HepG2 (cell line): Measurements from ENCODE around the gene CGB8. TPM values are rescaled to one million over a fixed set of nuclear protein-coding genes. Genes with fewer than 3 reads are reported as not detected.

Experiments used
- ELF1 ChIP-seq: sonication (generic); formaldehyde crosslinking; IDR thresholded peaks from 2 replicates; pipeline ENCODE4 v1.4.0; 2020; ENCODE audit warnings: missing genetic modification reagents
- ELF3 ChIP-seq: IDR thresholded peaks from 2 replicates; pipeline ENCODE4 v1.6.1; 2016; ENCODE audit warnings: missing genetic modification reagents, missing compliant biosample characterization
- XRCC5 ChIP-seq: fragments of 200-400 bp; formaldehyde crosslinking; optimal IDR thresholded peaks from 2 replicates; pipeline ENCODE3; 2017; ENCODE audit warnings: mild to moderate bottlenecking, low read length
- polyA plus RNA-seq, 8 experiments: library from polyadenylated mRNA; depleted of rRNA in 3 of 8; stranded (reverse) in 7 of 8; unstranded in 1 of 8; fragments of >200 nt; fragmentation: Illumina TruSeq in 4 of 8; extraction: Trizol in 4 of 8; gene quantifications; 2 replicates each; pipeline versions ENCODE4 v1.2.1 to v1.2.3, GENCODE V29; 2011 to 2016; ENCODE audit warnings: low read depth in 4 of 8, missing spikeins in 1 of 8, mixed read lengths in 1 of 8; ENCODE audit not compliant: insufficient read depth in 1 of 8
- total RNA-seq, 5 experiments: library from RNA; depleted of rRNA; stranded (reverse); fragments of >200 nt; fragmentation: Illumina TruSeq; extraction: Trizol; gene quantifications; 2 replicates each; pipeline ENCODE4 v1.2.3, GENCODE V29; 2016; ENCODE audit warnings: low read depth in 1 of 5
- TF ChIP-seq, protein P1 (sequence below): sonication (generic); formaldehyde crosslinking; IDR thresholded peaks from 2 replicates; pipeline ENCODE4 v1.4.0; 2020; ENCODE audit warnings: missing genetic modification reagents
- TF ChIP-seq, protein P2 (sequence below): sonication (generic); formaldehyde crosslinking; IDR thresholded peaks from 2 replicates; pipeline ENCODE4 v1.4.0; 2020; ENCODE audit warnings: missing genetic modification reagents, borderline replicate concordance

The CGB8 gene
- total and polyA plus RNA-seq, 2 of the 13 experiments (the other 11 are each of a cell fraction or from before 2014, with no cell fraction given) = not detected

DNA sequence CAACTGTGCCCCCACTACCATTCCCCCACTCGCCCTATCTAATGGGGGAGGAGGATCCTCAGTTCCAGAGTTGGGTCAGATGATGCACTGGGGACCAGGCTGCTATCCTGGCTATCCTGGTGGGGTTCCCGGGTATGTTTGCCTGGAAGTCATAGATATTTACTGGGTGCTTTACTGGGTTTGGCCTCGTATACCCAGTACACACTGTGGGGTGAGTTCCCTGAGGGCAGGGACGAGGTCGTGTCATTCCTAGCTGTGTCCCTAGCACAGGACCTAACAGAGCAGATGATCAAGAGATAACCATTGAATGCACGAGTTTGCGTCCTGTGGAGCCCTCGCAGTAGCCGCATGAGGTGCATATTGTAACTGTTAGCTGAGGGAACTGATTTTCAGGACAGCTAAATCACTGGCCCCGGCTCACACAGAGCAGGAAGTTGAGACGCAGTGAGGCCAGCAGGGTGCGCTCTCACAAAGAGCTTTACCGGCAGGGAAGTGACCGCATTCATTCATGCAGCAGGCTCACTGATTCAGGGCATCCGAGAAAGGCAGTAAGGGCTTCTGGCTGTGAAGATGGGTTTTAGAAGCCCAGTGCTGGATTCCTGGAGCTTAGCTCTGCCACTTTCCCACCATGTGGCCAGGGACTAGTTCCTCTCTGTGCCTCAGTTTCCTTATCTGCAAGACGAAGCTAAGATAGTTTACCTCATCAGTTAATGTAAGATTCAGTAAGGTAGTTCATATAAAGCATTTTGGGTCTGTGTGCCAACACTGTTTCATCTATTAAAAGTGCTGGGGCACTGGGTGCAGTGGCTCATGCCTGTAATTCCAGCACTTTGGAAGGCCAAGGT is 49.2 kb downstream of the CGB8 start (continued):
- TF ChIP-seq, protein P1, sequence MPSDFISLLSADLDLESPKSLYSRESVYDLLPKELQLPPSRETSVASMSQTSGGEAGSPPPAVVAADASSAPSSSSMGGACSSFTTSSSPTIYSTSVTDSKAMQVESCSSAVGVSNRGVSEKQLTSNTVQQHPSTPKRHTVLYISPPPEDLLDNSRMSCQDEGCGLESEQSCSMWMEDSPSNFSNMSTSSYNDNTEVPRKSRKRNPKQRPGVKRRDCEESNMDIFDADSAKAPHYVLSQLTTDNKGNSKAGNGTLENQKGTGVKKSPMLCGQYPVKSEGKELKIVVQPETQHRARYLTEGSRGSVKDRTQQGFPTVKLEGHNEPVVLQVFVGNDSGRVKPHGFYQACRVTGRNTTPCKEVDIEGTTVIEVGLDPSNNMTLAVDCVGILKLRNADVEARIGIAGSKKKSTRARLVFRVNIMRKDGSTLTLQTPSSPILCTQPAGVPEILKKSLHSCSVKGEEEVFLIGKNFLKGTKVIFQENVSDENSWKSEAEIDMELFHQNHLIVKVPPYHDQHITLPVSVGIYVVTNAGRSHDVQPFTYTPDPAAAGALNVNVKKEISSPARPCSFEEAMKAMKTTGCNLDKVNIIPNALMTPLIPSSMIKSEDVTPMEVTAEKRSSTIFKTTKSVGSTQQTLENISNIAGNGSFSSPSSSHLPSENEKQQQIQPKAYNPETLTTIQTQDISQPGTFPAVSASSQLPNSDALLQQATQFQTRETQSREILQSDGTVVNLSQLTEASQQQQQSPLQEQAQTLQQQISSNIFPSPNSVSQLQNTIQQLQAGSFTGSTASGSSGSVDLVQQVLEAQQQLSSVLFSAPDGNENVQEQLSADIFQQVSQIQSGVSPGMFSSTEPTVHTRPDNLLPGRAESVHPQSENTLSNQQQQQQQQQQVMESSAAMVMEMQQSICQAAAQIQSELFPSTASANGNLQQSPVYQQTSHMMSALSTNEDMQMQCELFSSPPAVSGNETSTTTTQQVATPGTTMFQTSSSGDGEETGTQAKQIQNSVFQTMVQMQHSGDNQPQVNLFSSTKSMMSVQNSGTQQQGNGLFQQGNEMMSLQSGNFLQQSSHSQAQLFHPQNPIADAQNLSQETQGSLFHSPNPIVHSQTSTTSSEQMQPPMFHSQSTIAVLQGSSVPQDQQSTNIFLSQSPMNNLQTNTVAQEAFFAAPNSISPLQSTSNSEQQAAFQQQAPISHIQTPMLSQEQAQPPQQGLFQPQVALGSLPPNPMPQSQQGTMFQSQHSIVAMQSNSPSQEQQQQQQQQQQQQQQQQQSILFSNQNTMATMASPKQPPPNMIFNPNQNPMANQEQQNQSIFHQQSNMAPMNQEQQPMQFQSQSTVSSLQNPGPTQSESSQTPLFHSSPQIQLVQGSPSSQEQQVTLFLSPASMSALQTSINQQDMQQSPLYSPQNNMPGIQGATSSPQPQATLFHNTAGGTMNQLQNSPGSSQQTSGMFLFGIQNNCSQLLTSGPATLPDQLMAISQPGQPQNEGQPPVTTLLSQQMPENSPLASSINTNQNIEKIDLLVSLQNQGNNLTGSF (CRISPR knock-in tag) = no peak
- TF ChIP-seq ELF1 (CRISPR knock-in tag) = 0 out of 2 replicates have a peak, but pooled peaks have one; percentile 53
- peak; percentile 30 for TF ChIP-seq XRCC5
- TF ChIP-seq, protein P2, sequence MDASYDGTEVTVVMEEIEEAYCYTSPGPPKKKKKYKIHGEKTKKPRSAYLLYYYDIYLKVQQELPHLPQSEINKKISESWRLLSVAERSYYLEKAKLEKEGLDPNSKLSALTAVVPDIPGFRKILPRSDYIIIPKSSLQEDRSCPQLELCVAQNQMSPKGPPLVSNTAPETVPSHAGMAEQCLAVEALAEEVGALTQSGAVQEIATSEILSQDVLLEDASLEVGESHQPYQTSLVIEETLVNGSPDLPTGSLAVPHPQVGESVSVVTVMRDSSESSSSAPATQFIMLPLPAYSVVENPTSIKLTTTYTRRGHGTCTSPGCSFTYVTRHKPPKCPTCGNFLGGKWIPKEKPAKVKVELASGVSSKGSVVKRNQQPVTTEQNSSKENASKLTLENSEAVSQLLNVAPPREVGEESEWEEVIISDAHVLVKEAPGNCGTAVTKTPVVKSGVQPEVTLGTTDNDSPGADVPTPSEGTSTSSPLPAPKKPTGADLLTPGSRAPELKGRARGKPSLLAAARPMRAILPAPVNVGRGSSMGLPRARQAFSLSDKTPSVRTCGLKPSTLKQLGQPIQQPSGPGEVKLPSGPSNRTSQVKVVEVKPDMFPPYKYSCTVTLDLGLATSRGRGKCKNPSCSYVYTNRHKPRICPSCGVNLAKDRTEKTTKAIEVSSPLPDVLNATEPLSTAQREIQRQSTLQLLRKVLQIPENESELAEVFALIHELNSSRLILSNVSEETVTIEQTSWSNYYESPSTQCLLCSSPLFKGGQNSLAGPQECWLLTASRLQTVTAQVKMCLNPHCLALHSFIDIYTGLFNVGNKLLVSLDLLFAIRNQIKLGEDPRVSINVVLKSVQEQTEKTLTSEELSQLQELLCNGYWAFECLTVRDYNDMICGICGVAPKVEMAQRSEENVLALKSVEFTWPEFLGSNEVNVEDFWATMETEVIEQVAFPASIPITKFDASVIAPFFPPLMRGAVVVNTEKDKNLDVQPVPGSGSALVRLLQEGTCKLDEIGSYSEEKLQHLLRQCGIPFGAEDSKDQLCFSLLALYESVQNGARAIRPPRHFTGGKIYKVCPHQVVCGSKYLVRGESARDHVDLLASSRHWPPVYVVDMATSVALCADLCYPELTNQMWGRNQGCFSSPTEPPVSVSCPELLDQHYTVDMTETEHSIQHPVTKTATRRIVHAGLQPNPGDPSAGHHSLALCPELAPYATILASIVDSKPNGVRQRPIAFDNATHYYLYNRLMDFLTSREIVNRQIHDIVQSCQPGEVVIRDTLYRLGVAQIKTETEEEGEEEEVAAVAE (CRISPR knock-in tag) = no peak
- TF ChIP-seq ELF3 (CRISPR knock-in tag) = 0 out of 2 replicates have a peak, but pooled peaks have one; percentile 42
